Ishikawa (cell line): ENCODE results near the gene EP400.

Experiments
- CEBPB ChIP-seq: IDR thresholded peaks from 2 replicates; pipeline ENCODE4 v1.6.1; 2012
- CREB1 ChIP-seq: IDR thresholded peaks from 2 replicates; pipeline ENCODE4 v1.6.1; 2012; ENCODE audit warnings: low read depth
- EGR1 ChIP-seq: IDR thresholded peaks from 2 replicates; pipeline ENCODE4 v1.6.1; 2012
- EP300 ChIP-seq: IDR thresholded peaks from 2 replicates; pipeline ENCODE4 v1.6.1; 2012; ENCODE audit warnings: borderline replicate concordance
- FOXM1 ChIP-seq: IDR thresholded peaks from 2 replicates; pipeline ENCODE4 v1.6.1; 2012; ENCODE audit warnings: low read depth, borderline replicate concordance
- NFIC ChIP-seq: IDR thresholded peaks from 2 replicates; pipeline ENCODE4 v1.6.1; 2012
- RAD21 ChIP-seq: IDR thresholded peaks from 2 replicates; pipeline ENCODE4 v1.6.1; 2012; ENCODE audit warnings: low read depth
- REST ChIP-seq: IDR thresholded peaks from 2 replicates; pipeline ENCODE4 v1.6.1; 2012; ENCODE audit warnings: low read depth, mild to moderate bottlenecking
- TAF1 ChIP-seq: IDR thresholded peaks from 2 replicates; pipeline ENCODE4 v1.6.1; 2012; ENCODE audit warnings: low read depth, mild to moderate bottlenecking
- TCF12 ChIP-seq: IDR thresholded peaks from 2 replicates; pipeline ENCODE4 v1.6.1; 2012; ENCODE audit warnings: low read depth
- TEAD4 ChIP-seq: IDR thresholded peaks from 2 replicates; pipeline ENCODE4 v1.6.1; 2012
- YY1 ChIP-seq: IDR thresholded peaks from 2 replicates; pipeline ENCODE4 v1.6.1; 2012; ENCODE audit warnings: low read depth
- ZBTB7A ChIP-seq: IDR thresholded peaks from 2 replicates; pipeline ENCODE4 v1.6.1; 2012; ENCODE audit warnings: low read depth
- TF ChIP-seq, protein P1 (sequence below): IDR thresholded peaks from 2 replicates; pipeline ENCODE4 v1.6.1; 2012
- TF ChIP-seq, protein P2 (sequence below): IDR thresholded peaks from 2 replicates; pipeline ENCODE4 v1.6.1; 2012

Gene EP400

DNA sequence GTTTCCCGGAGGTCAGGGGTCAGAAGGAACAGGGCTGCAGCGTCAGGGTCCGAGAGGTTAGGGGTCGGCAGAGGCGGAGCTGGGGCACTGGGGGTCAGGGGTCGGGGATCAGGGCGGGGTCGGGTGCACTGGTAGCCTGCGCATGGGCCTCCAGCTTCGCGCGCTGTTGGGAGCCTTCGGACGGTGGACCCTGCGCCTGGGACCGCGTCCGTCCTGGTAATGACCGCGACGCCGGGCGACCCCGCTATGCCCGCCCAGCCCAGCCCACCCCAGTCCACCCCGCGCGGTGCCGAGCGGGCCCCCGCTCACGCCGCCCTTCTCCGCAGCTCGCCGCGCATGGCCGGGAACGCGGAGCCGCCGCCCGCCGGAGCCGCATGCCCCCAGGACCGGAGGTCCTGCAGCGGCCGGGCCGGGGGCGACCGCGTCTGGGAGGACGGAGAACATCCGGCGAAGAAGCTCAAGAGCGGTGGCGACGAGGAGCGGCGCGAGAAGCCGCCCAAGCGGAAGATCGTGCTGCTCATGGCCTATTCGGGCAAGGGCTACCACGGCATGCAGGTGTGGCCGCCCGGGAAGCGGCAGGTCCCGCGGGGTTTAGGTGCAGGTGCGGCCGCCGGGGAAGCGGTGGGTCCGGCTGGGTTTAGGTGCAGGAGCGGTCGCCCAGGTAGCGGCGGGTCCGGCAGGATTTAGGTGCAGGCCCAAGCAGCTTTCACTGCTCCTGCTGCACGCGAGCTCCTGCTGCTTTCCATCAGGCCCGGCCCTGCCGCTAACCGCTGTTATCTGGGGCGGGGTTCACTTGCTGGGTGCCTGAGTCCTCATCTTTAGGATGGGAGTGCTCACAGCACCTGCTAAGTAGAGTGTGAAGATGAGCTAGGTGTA is 19.9 kb upstream of the EP400 start:
- no peak for TF ChIP-seq TCF12
- TF ChIP-seq CREB1 = no peak
- TF ChIP-seq, protein P1, sequence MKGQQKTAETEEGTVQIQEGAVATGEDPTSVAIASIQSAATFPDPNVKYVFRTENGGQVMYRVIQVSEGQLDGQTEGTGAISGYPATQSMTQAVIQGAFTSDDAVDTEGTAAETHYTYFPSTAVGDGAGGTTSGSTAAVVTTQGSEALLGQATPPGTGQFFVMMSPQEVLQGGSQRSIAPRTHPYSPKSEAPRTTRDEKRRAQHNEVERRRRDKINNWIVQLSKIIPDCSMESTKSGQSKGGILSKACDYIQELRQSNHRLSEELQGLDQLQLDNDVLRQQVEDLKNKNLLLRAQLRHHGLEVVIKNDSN = peak; percentile 28; the same call in 1 of the 2 replicates
- no peak for TF ChIP-seq CEBPB
- TF ChIP-seq ZBTB7A = 0 out of 2 replicates have a peak, but pooled peaks have one; percentile 18
- TF ChIP-seq EP300 = no peak
- no peak for TF ChIP-seq REST
- TF ChIP-seq EGR1 = no peak
- TF ChIP-seq, protein P2, sequence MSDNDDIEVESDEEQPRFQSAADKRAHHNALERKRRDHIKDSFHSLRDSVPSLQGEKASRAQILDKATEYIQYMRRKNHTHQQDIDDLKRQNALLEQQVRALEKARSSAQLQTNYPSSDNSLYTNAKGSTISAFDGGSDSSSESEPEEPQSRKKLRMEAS = 0 out of 2 replicates have a peak, but pooled peaks have one; percentile 11
- TF ChIP-seq TAF1 = no peak
- TF ChIP-seq NFIC = no peak
- no peak for TF ChIP-seq FOXM1
- TF ChIP-seq YY1 = no peak
- TF ChIP-seq TEAD4 = no peak
- no peak for TF ChIP-seq RAD21

GRCh38 chr12:131930510-131930909 is 19.2 kb upstream of the EP400 start:
- TF ChIP-seq, protein P2 = no peak
- TF ChIP-seq EP300 (no peak), TCF12 (no peak), CEBPB (no peak), EGR1 (no peak), TEAD4 (no peak), ZBTB7A (no peak), REST (no peak), TAF1 (no peak), FOXM1 (no peak), CREB1 (no peak)

- TF ChIP-seq FOXM1 (no peak), TCF12 (no peak), YY1 (no peak), ZBTB7A (no peak), EGR1 (no peak), TAF1 (no peak)
- TF ChIP-seq, protein P1 = no peak
- TF ChIP-seq, protein P2 = no peak
Observed at GRCh38 chr12:131933387-131933786, 16.4 kb upstream of the EP400 start.

GRCh38 chr12:131934535-131934934 is 15.2 kb upstream of the EP400 start:
- TF ChIP-seq ZBTB7A = no peak
- TF ChIP-seq EGR1 = no peak
- TF ChIP-seq TEAD4 = no peak
- no peak for TF ChIP-seq RAD21
- TF ChIP-seq, protein P1 = no peak
- no peak for TF ChIP-seq YY1
- TF ChIP-seq CREB1 = no peak
- no peak for TF ChIP-seq NFIC
- no peak for TF ChIP-seq CEBPB
- no peak for TF ChIP-seq EP300
- TF ChIP-seq TAF1 = no peak
- no peak for TF ChIP-seq FOXM1
- no peak for TF ChIP-seq REST
- TF ChIP-seq, protein P2 = no peak
- TF ChIP-seq TCF12 = no peak
